Activated T-cell treated with anti-CD3 and anti-CD28 coated beads, Interleukin-2, amount 50 U/mL, for 24 hours (primary cell): Measurements from ENCODE around the gene TTC36.

Experiments used
- DNase-seq: peaks from one replicate; pipeline ENCODE4 v3.0.0-alpha.2; 2020
- H3K27ac Mint-ChIP-seq: 2 replicates; pipeline ENCODE4 v1.8.0; 2020; ENCODE audit warnings: mild to moderate bottlenecking, mixed read lengths
- H3K27me3 Mint-ChIP-seq: 2 replicates; pipeline ENCODE4 v1.8.0; 2020; ENCODE audit warnings: mixed read lengths
- H3K36me3 Mint-ChIP-seq: 2 replicates; pipeline ENCODE4 v1.8.0; 2020; ENCODE audit warnings: low read depth, mixed read lengths
- H3K4me1 Mint-ChIP-seq: 2 replicates; pipeline ENCODE4 v1.8.0; 2020; ENCODE audit warnings: low read depth, mixed read lengths
- H3K4me3 Mint-ChIP-seq: 2 replicates; pipeline ENCODE4 v1.8.0; 2020; ENCODE audit warnings: mild to moderate bottlenecking, moderate library complexity, mixed read lengths
- H3K9me3 Mint-ChIP-seq: 2 replicates; pipeline ENCODE4 v1.8.0; 2020; ENCODE audit warnings: mixed read lengths

TTC36 gene

DNA sequence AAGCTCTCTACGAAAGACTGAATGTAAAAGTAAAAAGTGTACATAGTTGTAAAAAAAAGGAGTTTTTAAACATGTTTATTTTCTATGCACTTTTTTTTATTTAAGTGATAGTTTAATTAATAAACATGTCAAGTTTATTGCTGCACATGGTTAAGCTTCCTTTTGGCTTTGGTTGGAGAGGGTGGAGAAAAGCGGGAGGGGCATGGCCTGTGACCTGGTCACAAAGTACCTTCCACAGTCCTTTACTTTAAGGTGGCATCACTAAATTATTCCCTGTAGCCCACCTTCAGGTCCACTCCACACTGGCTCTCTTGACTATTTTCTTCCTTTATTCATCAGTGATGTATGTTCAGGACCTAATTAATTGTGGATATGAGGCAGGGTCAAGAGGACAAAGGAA lies 586 bp upstream of the TTC36 start:
- Mint-ChIP-seq H3K27ac (peak overlapping the region; percentile 19), H3K27me3 (no peaks in the 10 kb centered on the region), H3K9me3 (no peaks in the 10 kb centered on the region), H3K36me3 (peaks cover 47% of the 10 kb centered on the region), H3K4me3 (no peak overlapping the region), H3K4me1 (peaks cover 27% of the 10 kb centered on the region)
- DNase-seq, result no peak

DNA sequence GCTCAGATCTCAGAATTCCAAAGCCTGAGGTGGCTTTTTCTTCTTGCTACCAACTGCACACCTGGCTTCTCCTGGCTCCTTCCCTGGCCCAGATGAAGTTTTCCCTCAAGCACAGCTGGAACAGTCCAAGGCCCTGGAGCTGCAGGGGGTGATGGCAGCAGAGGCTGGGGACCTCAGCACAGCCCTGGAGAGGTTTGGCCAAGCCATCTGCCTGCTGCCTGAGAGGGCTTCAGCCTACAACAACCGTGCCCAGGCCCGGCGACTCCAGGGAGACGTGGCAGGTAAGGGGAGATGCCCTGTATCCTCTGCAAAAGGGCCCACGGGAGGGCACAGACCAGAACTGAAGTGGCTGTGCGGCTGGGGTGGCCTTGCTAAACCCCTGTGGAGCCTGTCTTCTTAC lies 1.2 kb downstream of the TTC36 start:
- Mint-ChIP-seq H3K4me1 (peaks cover 33% of the 10 kb centered on the region), H3K4me3 (no peak overlapping the region)

DNA sequence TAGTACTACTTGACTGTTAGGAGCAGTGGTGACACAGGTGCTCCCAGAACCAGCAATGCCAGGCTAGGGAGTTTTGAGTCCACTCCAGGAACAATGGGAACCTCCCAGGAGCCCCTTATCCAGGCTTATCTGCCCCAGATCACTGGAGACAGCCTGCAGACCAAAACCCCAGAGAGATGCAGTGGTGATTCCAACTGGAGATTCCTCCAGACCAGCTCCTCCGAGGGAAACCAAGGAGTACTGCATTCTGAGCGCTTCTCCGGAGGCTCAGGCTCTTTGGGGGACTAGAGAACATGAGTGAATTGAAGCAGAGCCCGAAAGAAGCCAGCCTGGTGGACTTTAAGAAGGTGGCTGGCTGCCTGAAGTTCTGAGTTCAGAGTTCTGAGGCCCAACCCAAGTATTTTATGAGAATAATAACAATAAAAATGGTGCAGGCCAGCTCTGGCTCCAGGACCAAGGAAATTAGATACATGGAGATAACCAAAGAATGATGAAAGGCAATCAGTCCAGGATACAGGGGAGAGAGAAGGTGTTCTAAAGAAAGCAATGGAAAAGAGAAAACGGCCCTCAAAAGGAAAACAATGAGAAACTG lies 2.4 kb downstream of the TTC36 start:
- DNase-seq, result no peak
- Mint-ChIP-seq H3K4me1 (peaks cover 30% of the 10 kb centered on the region), H3K9me3 (no peaks in the 10 kb centered on the region), H3K36me3 (peaks cover 20% of the 10 kb centered on the region), H3K4me3 (peak overlapping the region; percentile 87), H3K27ac (peak overlapping the region; percentile 60), H3K27me3 (no peaks in the 10 kb centered on the region)

More for the DNA sequence above, 1.2 kb downstream of the TTC36 start:
- Mint-ChIP-seq H3K9me3 (no peaks in the 10 kb centered on the region), H3K27ac (no peak overlapping the region), H3K27me3 (no peaks in the 10 kb centered on the region), H3K36me3 (peaks cover 30% of the 10 kb centered on the region)
- no peak for DNase-seq

DNA sequence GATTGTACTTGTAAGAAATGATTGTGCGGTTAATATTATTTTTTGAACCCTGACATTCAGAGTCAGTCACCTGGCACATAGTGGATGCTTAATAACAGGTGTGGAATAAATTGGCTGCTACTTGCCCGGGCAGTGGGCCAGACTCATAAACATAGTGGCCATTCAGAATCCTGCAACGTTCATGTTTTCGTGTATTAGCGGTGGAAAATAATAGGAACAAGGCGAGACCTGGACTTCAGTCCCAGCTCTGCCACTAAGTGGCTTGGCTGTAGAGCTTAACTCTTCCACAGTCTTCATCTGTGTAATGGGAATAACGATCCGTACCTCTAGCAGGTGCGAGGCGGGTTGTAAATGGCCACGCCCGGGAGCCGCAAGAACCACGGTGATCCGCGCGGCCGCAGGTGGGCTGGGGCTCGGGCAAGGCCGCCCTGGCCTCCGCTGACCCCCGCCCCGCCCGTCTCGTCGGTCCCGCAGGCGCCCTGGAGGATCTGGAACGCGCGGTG lies 3.0 kb downstream of the TTC36 start:
- peaks cover 18% of the 10 kb centered on the region for H3K36me3 Mint-ChIP-seq
- peaks cover 30% of the 10 kb centered on the region for H3K4me1 Mint-ChIP-seq
- H3K4me3 Mint-ChIP-seq, result peak overlapping the region; percentile 87
- DNase-seq, result no peak
- peak overlapping the region; percentile 60 for H3K27ac Mint-ChIP-seq
- no peaks in the 10 kb centered on the region for H3K9me3 Mint-ChIP-seq
- H3K27me3 Mint-ChIP-seq, result no peaks in the 10 kb centered on the region

DNA sequence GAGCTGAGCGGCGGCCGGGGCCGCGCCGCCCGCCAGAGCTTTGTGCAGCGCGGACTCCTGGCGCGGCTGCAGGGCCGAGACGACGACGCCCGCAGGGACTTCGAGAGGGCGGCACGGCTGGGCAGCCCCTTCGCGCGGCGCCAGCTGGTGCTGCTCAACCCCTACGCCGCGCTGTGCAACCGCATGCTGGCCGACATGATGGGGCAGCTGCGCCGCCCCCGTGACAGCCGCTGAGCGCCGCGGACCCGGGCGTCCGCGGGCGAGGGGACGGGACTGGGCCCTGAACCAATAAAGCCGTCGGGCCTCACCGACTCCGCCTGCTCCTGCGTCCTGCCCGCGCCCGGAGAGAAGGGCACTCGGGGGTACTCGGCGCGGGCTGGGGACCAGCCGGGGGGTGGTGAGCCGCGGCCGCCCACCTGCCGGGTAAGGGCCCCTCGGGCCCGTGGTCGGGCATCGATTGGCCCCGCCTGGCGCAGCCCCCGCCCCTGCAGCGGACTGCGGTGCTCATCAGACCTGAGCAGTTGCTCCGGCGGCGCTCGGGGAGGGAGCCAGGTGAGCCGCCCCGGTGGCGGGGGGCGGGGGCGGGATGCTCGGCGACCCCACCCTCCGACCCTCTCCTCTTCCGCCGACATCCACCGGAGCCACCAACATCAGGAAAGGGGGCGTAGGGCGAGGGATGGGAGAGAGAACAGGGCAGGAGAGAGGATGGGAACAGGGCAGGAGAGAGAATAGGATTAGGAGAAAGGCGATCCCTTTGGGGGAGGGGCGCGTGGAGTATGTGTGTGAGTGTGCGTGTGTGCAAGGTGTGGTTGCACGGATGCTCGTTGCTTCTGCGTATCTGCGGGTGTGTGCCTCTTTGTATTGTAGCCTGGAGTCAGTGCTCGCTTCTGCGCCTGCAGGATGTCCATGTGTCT lies 3.7 kb downstream of the TTC36 start, which contains the start of gene TMEM25:
TSS of gene TMEM25 (plus strand) at position 510 of the 914 bp plus-strand sequence. CDS start 610 bp downstream, outside the sequence.
- Mint-ChIP-seq H3K4me3 (peak within 1 kb of the TSS; percentile 87), H3K27ac (peak within 1 kb of the TSS; percentile 89), H3K4me1 (peaks cover 30% of the 10 kb centered on the region), H3K27me3 (no peaks in the 10 kb centered on the region), H3K9me3 (no peaks in the 10 kb centered on the region), H3K36me3 (peaks cover 16% of the 10 kb centered on the region)
- peak; percentile 86 for DNase-seq

DNA sequence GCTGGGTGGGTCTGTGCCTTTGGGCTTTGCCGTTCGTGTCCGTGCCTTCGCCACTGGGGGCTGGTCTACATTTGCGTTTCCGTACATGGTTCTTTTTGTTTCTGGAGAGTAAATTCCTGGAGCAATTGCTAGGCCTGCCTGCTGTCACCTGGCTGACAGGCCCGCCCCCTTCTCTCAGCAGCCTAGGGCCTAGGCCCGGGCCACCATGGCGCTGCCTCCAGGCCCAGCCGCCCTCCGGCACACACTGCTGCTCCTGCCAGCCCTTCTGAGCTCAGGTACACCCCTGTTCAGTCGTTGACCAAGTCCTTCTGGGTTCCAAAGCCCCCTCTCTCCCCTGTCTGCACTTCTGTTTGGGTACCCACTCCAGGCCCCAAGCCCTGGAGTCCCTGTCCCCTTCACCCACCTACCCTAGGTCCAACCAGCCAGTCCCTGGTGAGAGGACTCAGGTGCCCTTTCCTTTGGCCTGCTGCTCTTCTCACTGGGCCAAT lies 4.4 kb downstream of the TTC36 start:
- H3K4me1 Mint-ChIP-seq, result peaks cover 28% of the 10 kb centered on the region
- DNase-seq, result no peak
- H3K27ac Mint-ChIP-seq, result peak overlapping the region; percentile 89
- peaks cover 11% of the 10 kb centered on the region for H3K36me3 Mint-ChIP-seq
- H3K9me3 Mint-ChIP-seq, result no peaks in the 10 kb centered on the region
- peak overlapping the region; percentile 87 for H3K4me3 Mint-ChIP-seq
- H3K27me3 Mint-ChIP-seq, result no peaks in the 10 kb centered on the region

DNA sequence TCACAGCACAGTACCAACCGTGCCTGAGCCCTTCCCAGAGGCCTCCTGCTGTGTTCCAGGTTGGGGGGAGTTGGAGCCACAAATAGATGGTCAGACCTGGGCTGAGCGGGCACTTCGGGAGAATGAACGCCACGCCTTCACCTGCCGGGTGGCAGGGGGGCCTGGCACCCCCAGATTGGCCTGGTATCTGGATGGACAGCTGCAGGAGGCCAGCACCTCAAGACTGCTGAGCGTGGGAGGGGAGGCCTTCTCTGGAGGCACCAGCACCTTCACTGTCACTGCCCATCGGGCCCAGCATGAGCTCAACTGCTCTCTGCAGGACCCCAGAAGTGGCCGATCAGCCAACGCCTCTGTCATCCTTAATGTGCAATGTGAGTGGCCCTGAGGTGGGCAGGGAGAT lies 4.8 kb downstream of the TTC36 start:
- peaks cover 11% of the 10 kb centered on the region for H3K36me3 Mint-ChIP-seq
- H3K9me3 Mint-ChIP-seq, result no peaks in the 10 kb centered on the region
- peak overlapping the region; percentile 89 for H3K27ac Mint-ChIP-seq
- peak overlapping the region; percentile 87 for H3K4me3 Mint-ChIP-seq
- no peak for DNase-seq
- no peaks in the 10 kb centered on the region for H3K27me3 Mint-ChIP-seq
- peaks cover 28% of the 10 kb centered on the region for H3K4me1 Mint-ChIP-seq

DNA sequence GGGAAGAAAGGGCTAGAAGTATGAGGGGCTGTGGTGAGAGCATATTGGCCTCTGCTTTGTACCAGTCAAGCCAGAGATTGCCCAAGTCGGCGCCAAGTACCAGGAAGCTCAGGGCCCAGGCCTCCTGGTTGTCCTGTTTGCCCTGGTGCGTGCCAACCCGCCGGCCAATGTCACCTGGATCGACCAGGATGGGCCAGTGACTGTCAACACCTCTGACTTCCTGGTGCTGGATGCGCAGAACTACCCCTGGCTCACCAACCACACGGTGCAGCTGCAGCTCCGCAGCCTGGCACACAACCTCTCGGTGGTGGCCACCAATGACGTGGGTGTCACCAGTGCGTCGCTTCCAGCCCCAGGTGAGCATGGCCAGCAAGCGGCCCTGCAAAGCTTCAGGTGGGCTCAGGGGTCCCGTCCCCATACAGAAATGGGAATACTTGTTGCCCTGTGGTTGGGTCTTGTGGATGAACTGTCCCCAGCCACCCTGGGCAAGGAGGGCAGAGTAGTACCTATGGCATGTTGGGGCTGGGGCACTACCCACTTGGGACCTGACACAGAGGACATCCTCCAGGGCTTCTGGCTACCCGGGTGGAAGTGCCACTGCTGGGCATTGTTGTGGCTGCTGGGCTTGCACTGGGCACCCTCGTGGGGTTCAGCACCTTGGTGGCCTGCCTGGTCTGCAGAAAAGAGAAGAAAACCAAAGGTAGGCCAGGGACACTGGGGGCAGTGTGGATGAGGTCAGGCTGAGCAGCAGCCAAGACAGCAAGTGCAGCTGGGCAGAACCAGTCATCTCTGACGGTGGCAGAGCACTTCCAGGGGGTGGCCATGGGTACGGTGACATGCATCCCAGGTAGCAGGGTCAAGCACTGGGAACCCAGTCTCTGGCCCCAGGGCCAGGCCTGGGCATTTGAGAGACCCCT lies 5.8 kb downstream of the TTC36 start:
- H3K36me3 Mint-ChIP-seq, result peaks cover 7% of the 10 kb centered on the region
- H3K9me3 Mint-ChIP-seq, result no peaks in the 10 kb centered on the region
- peak overlapping the region; percentile 87 for H3K4me3 Mint-ChIP-seq
- H3K27ac Mint-ChIP-seq, result peak overlapping the region; percentile 6
- no peaks in the 10 kb centered on the region for H3K27me3 Mint-ChIP-seq
- DNase-seq, result no peak
- H3K4me1 Mint-ChIP-seq, result peaks cover 28% of the 10 kb centered on the region

DNA sequence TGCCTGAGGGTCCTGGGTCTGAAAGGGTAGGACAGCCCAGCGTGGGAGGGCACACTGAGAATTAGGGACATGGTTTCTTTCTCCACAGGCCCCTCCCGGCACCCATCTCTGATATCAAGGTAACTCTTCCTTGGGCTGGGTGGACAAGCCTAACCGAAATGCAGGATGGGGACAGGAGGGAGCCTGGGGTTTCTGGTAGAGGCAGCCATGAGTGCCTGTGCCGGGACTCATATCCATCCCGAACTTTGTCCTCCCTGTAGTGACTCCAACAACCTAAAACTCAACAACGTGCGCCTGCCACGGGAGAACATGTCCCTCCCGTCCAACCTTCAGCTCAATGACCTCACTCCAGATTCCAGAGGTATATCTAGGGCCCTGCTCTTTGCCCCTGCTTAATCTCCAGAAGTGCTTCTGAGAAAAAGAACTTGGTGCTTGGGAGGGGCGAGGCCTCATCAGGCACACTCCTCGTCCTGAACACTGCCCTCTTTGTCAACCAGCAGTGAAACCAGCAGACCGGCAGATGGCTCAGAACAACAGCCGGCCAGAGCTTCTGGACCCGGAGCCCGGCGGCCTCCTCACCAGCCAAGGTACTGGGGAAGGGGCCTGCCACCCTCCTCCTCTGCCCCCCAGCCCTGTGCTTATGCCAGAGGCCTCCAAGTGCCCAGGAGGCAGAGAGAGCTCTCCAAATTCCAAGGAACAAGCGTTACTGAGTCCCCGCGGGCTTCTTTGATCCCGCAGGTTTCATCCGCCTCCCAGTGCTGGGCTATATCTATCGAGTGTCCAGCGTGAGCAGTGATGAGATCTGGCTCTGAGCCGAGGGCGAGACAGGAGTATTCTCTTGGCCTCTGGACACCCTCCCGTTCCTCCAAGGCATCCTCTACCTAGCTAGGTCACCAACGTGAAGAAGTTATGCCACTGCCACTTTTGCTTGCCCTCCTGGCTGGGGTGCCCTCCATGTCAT lies 6.8 kb downstream of the TTC36 start:
- H3K36me3 Mint-ChIP-seq, result peaks cover 8% of the 10 kb centered on the region
- DNase-seq, result no peak
- no peak overlapping the region for H3K4me3 Mint-ChIP-seq
- peak overlapping the region; percentile 47 for H3K27ac Mint-ChIP-seq
- peaks cover 24% of the 10 kb centered on the region for H3K4me1 Mint-ChIP-seq
- H3K27me3 Mint-ChIP-seq, result no peaks in the 10 kb centered on the region
- no peaks in the 10 kb centered on the region for H3K9me3 Mint-ChIP-seq

DNA sequence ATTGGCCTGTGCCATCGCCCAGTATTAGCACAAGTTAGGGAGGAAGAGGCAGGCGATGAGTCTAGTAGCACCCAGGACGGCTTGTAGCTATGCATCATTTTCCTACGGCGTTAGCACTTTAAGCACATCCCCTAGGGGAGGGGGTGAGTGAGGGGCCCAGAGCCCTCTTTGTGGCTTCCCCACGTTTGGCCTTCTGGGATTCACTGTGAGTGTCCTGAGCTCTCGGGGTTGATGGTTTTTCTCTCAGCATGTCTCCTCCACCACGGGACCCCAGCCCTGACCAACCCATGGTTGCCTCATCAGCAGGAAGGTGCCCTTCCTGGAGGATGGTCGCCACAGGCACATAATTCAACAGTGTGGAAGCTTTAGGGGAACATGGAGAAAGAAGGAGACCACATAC lies 8.0 kb downstream of the TTC36 start:
- peaks cover 12% of the 10 kb centered on the region for H3K4me1 Mint-ChIP-seq
- H3K4me3 Mint-ChIP-seq, result no peak overlapping the region
- H3K27ac Mint-ChIP-seq, result no peak overlapping the region
- H3K36me3 Mint-ChIP-seq, result peaks cover 10% of the 10 kb centered on the region
- no peaks in the 10 kb centered on the region for H3K9me3 Mint-ChIP-seq
- DNase-seq, result no peak
- no peaks in the 10 kb centered on the region for H3K27me3 Mint-ChIP-seq

DNA sequence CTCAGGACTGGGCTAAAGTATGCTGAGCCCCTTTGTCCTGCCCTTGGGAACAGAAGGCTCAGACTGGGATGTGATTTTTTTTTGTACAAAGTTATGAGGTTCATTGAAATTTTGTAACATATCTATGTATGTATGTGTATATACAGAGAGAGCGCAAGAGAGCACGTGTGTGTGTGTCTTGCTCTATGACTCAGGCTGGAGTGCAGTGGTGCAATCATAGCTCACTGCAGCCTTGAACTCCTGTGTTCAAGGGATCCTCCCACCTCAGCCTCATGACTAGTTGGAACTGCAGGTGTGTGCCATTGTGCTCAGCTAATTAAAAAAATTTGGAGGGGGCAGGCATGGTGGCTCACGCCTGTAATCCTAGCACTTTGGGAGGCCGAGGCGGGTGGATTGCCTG lies 9.5 kb downstream of the TTC36 start:
- Mint-ChIP-seq H3K27ac (no peak overlapping the region), H3K36me3 (peaks cover 16% of the 10 kb centered on the region), H3K27me3 (no peaks in the 10 kb centered on the region), H3K4me3 (no peak overlapping the region), H3K4me1 (peaks cover 6% of the 10 kb centered on the region), H3K9me3 (no peaks in the 10 kb centered on the region)
- no peak for DNase-seq

DNA sequence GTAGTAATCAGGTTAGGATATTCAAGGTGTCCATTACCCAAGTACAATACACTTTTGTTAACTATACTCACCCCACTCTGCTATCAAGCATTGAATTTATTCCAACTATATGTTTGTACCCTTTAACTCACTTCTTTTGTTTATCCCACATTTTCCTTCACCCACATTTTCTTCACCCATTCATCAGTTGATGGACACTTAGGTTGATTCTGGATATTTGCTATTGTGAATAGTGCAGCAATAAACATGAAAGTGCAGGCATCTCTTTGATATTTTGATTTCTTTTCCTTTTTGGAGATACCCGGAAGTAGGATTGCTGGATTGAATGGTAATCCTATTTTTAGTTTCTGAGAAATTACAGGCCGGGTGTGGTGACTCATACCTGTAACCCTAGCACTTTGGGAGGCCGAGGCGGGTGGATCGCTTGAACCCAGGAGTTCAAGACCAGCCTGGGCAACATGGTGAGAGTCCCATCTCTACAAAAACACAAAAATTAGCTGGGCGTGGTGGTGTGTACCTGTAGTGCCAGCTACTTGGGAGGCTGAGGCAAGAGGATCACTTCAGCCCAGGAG lies 10.2 kb downstream of the TTC36 start:
- no peak for DNase-seq
- H3K4me3 Mint-ChIP-seq, result no peak overlapping the region
- no peaks in the 10 kb centered on the region for H3K4me1 Mint-ChIP-seq
- no peaks in the 10 kb centered on the region for H3K27me3 Mint-ChIP-seq
- no peaks in the 10 kb centered on the region for H3K9me3 Mint-ChIP-seq
- peaks cover 22% of the 10 kb centered on the region for H3K36me3 Mint-ChIP-seq
- peak overlapping the region; percentile 26 for H3K27ac Mint-ChIP-seq
